H9 (cell line): ENCODE results near the gene CERS6. TPM values are rescaled to one million over a fixed set of nuclear protein-coding genes. Genes with fewer than 3 reads are reported as not detected.

Experiments
- DNase-seq: peaks from one replicate; pipeline ENCODE4 v3.0.0-alpha.2; 2017
- H2AFZ ChIP-seq: one replicate; pipeline ENCODE4 v1.6.1; 2013; ENCODE audit warnings: mild to moderate bottlenecking, low read length, control low read depth, moderate library complexity
- H2AK5ac ChIP-seq: 2 replicates; pipeline ENCODE4 v1.6.1; 2013; ENCODE audit warnings: low read length, control low read depth, mixed read lengths; ENCODE audit not compliant: insufficient read length
- H2BK120ac ChIP-seq: one replicate; pipeline ENCODE4 v1.6.1; 2013; ENCODE audit warnings: low read depth, mild to moderate bottlenecking, low read length, control low read depth, inconsistent platforms; ENCODE audit not compliant: poor library complexity, severe bottlenecking
- H2BK12ac ChIP-seq: 2 replicates; pipeline ENCODE4 v1.6.1; 2013; ENCODE audit warnings: low read length, control low read depth, mixed read lengths, low read depth; ENCODE audit not compliant: insufficient read length
- H2BK15ac ChIP-seq: 2 replicates; pipeline ENCODE4 v1.6.1; 2013; ENCODE audit warnings: low read depth, low read length, control low read depth
- H2BK20ac ChIP-seq: one replicate; pipeline ENCODE4 v1.6.1; 2013; ENCODE audit warnings: low read depth, mild to moderate bottlenecking, low read length, control low read depth, inconsistent platforms; ENCODE audit not compliant: poor library complexity, severe bottlenecking
- H2BK5ac ChIP-seq: 2 replicates; pipeline ENCODE4 v1.6.1; 2013; ENCODE audit warnings: low read length, control low read depth, mixed read lengths; ENCODE audit not compliant: insufficient read length
- H3K14ac ChIP-seq: 2 replicates; pipeline ENCODE4 v1.6.1; 2013; ENCODE audit warnings: low read length, control low read depth; ENCODE audit not compliant: insufficient read depth
- H3K18ac ChIP-seq: 2 replicates; pipeline ENCODE4 v1.6.1; 2013; ENCODE audit warnings: low read depth, mild to moderate bottlenecking, mixed read lengths, low read length, control low read depth; ENCODE audit not compliant: insufficient read length
- H3K23ac ChIP-seq: 2 replicates; pipeline ENCODE4 v1.6.1; 2013; ENCODE audit warnings: low read length, control low read depth, mixed read lengths, low read depth; ENCODE audit not compliant: insufficient read length
- H3K23me2 ChIP-seq: 2 replicates; pipeline ENCODE4 v1.6.1; 2013; ENCODE audit warnings: low read depth, mild to moderate bottlenecking, mixed read lengths, low read length, control low read depth; ENCODE audit not compliant: insufficient read length, poor library complexity, severe bottlenecking
- H3K27ac ChIP-seq: 2 replicates; pipeline ENCODE4 v1.5.1; 2013; ENCODE audit warnings: low read length, control low read depth, mixed read lengths, low read depth; ENCODE audit not compliant: insufficient read length
- H3K27me3 ChIP-seq: 2 replicates; pipeline ENCODE4 v1.6.1; 2013; ENCODE audit warnings: low read length, control low read depth, inconsistent platforms; ENCODE audit not compliant: insufficient read depth
- H3K4ac ChIP-seq: 2 replicates; pipeline ENCODE4 v1.6.1; 2013; ENCODE audit warnings: low read depth, mild to moderate bottlenecking, control low read depth, inconsistent platforms, low read length, moderate library complexity
- H3K4me1 ChIP-seq: 2 replicates; pipeline ENCODE4 v1.6.1; 2013; ENCODE audit warnings: low read length, control low read depth, inconsistent platforms; ENCODE audit not compliant: insufficient read depth
- H3K4me2 ChIP-seq: 2 replicates; pipeline ENCODE4 v1.6.1; 2013; ENCODE audit warnings: low read length, control low read depth, mixed read lengths; ENCODE audit not compliant: insufficient read length, insufficient read depth
- H3K56ac ChIP-seq: 2 replicates; pipeline ENCODE4 v1.6.1; 2013; ENCODE audit warnings: low read depth, mild to moderate bottlenecking, mixed read lengths, low read length, control low read depth; ENCODE audit not compliant: insufficient read length
- H3K79me1 ChIP-seq: 2 replicates; pipeline ENCODE4 v1.6.1; 2013; ENCODE audit warnings: low read depth, mild to moderate bottlenecking, moderate library complexity, low read length, control low read depth, inconsistent platforms; ENCODE audit not compliant: insufficient read depth, poor library complexity, severe bottlenecking
- H3K79me2 ChIP-seq: 2 replicates; pipeline ENCODE4 v1.6.1; 2013; ENCODE audit warnings: low read length, control low read depth, inconsistent platforms; ENCODE audit not compliant: insufficient read depth
- H3K9ac ChIP-seq: 2 replicates; pipeline ENCODE4 v1.6.1; 2013; ENCODE audit warnings: low read length, control low read depth, mixed read lengths; ENCODE audit not compliant: insufficient read length; ENCODE audit errors: extremely low read depth
- H3K9me3 ChIP-seq: one replicate; pipeline ENCODE4 v1.6.1; 2013; ENCODE audit warnings: low read depth, low read length, inconsistent platforms; ENCODE audit not compliant: control insufficient read depth
- H3T11ph ChIP-seq: one replicate; pipeline ENCODE4 v1.6.1; 2013; ENCODE audit warnings: mild to moderate bottlenecking, low read length, control low read depth, inconsistent platforms
- H4K20me1 ChIP-seq: one replicate; pipeline ENCODE4 v1.6.1; 2013; ENCODE audit not compliant: control insufficient read depth, insufficient read length, insufficient read depth
- H4K5ac ChIP-seq: 2 replicates; pipeline ENCODE4 v1.6.1; 2013; ENCODE audit warnings: low read depth, mild to moderate bottlenecking, mixed read lengths, low read length, control low read depth; ENCODE audit not compliant: insufficient read length
- H4K8ac ChIP-seq: replicated peaks from 2 replicates; pipeline ENCODE4 v1.6.1; 2013; ENCODE audit warnings: low read length, control low read depth, mixed read lengths, low read depth; ENCODE audit not compliant: insufficient read length
- H4K91ac ChIP-seq: 2 replicates; pipeline ENCODE4 v1.6.1; 2013; ENCODE audit warnings: low read depth, mild to moderate bottlenecking, moderate library complexity, mixed read lengths, low read length, control low read depth; ENCODE audit not compliant: insufficient read length
- H3K27ac Mint-ChIP-seq, 3 experiments: 2 replicates in 2 of 3; 3 replicates in 1 of 3; pipeline ENCODE4 v1.8.0; 2020 to 2021; ENCODE audit warnings: mixed read lengths in 3 of 3, mild to moderate bottlenecking in 1 of 3, moderate library complexity in 1 of 3
- H3K27me3 Mint-ChIP-seq: 2 replicates; pipeline ENCODE4 v1.8.0; 2021; ENCODE audit warnings: low read depth, mild to moderate bottlenecking, moderate library complexity, mixed read lengths
- H3K36me3 Mint-ChIP-seq, 3 experiments: 2 replicates in 2 of 3; 3 replicates in 1 of 3; pipeline ENCODE4 v1.8.0; 2020 to 2021; ENCODE audit warnings: low read depth in 3 of 3, mixed read lengths in 3 of 3; ENCODE audit not compliant: insufficient read depth in 1 of 3
- H3K4me1 Mint-ChIP-seq, 2 experiments: 2 replicates each; pipeline ENCODE4 v1.8.0; 2020; ENCODE audit warnings: mixed read lengths in 2 of 2
- H3K4me3 Mint-ChIP-seq, 2 experiments: 2 replicates in 1 of 2; 3 replicates in 1 of 2; pipeline ENCODE4 v1.8.0; 2020 to 2021; ENCODE audit warnings: mild to moderate bottlenecking in 2 of 2, mixed read lengths in 2 of 2, moderate library complexity in 1 of 2
- H3K9me3 Mint-ChIP-seq, 2 experiments: 2 replicates in 1 of 2; 3 replicates in 1 of 2; pipeline ENCODE4 v1.8.0; 2020; ENCODE audit warnings: mild to moderate bottlenecking in 2 of 2, mixed read lengths in 2 of 2, moderate library complexity in 1 of 2
- CTCF ChIP-seq: fragments of 200-600 bp; sonication (generic); conservative IDR thresholded peaks from 3 replicates; pipeline ENCODE4 v1.8.0; 2021; ENCODE audit warnings: antibody characterized with exemption, mild to moderate bottlenecking
- WGBS: extraction: QIAGEN DNeasy Blood & Tissue Kit; methylation state at CpG from one replicate; pipeline ENCODE4 v1.1.7; 2013; ENCODE audit warnings: missing lambda C conversion rate, low lambda C conversion rate, mixed read lengths; ENCODE audit not compliant: insufficient read length; ENCODE audit errors: extremely low coverage; 5-methylcytosine and 5-hydroxymethylcytosine counted together
- total RNA-seq: library from RNA; stranded (reverse); gene quantifications from 2 replicates; pipeline ENCODE4 v1.2.1, GENCODE V29; 2021

CERS6 gene
- total RNA-seq, 1 experiment from 2014 or later: 17.7 TPM

- H3K36me3 Mint-ChIP-seq: peaks cover 2 to 11% (median 8%) of the 10 kb centered on the region in 3 experiments; a peak in 5 of 7 replicates
- Histone ChIP-seq H4K8ac (no peak overlapping the region), H2BK120ac (no peak overlapping the region), H3K9ac (no peak overlapping the region), H3K56ac (no peak overlapping the region), H3K18ac (no peak overlapping the region), H2BK12ac (no peak overlapping the region), H3K23me2 (no peaks in the 10 kb centered on the region), H4K5ac (no peak overlapping the region), H3K14ac (no peak overlapping the region), H2AK5ac (no peak overlapping the region), H3K4me2 (no peak overlapping the region), H3K9me3 (no peaks in the 10 kb centered on the region), H3K27ac (no peak overlapping the region), H3K4ac (no peak overlapping the region), H4K91ac (no peak overlapping the region), H3K23ac (no peak overlapping the region), H3K4me1 (no peaks in the 10 kb centered on the region), H2BK20ac (no peak overlapping the region), H3K27me3 (no peaks in the 10 kb centered on the region), H3T11ph (no peak overlapping the region), H3K79me2 (peaks cover 4% of the 10 kb centered on the region; the same call in 1 of the 2 replicates), H3K79me1 (peaks cover 2% of the 10 kb centered on the region), H2AFZ (no peak overlapping the region), H2BK5ac (no peak overlapping the region), H4K20me1 (no peaks in the 10 kb centered on the region), H2BK15ac (no peak overlapping the region)
- DNase-seq: no peak
- no CpG with 5 or more reads among the region's 4 CpGs for WGBS
- H3K27me3 Mint-ChIP-seq: no peaks in the 10 kb centered on the region
- no peak overlapping the region for H3K4me3 Mint-ChIP-seq
- TF ChIP-seq CTCF: no peak
- no peak overlapping the region for H3K27ac Mint-ChIP-seq
- H3K9me3 Mint-ChIP-seq: peaks cover 0 to 6% of the 10 kb centered on the region in 2 experiments; a peak in 3 of 5 replicates
- peaks cover 17 to 28% of the 10 kb centered on the region in 2 experiments for H3K4me1 Mint-ChIP-seq
Observed at GRCh38 chr2:168499500-168499899, 43.4 kb downstream of the CERS6 start.
